Limb (tissue), 2 donors: ENCODE measurements around the gene TEAD1.
A peak's percentile ranks its signal among the peaks of the same experiment; 100 is the strongest.

Experiments
- DNase-seq, 2 donors: peaks; one replicate each; pipeline ENCODE4 v3.0.0-alpha.2; 2016; ENCODE audit errors: extremely low spot score in 2 of 2

TEAD1 gene

DNA sequence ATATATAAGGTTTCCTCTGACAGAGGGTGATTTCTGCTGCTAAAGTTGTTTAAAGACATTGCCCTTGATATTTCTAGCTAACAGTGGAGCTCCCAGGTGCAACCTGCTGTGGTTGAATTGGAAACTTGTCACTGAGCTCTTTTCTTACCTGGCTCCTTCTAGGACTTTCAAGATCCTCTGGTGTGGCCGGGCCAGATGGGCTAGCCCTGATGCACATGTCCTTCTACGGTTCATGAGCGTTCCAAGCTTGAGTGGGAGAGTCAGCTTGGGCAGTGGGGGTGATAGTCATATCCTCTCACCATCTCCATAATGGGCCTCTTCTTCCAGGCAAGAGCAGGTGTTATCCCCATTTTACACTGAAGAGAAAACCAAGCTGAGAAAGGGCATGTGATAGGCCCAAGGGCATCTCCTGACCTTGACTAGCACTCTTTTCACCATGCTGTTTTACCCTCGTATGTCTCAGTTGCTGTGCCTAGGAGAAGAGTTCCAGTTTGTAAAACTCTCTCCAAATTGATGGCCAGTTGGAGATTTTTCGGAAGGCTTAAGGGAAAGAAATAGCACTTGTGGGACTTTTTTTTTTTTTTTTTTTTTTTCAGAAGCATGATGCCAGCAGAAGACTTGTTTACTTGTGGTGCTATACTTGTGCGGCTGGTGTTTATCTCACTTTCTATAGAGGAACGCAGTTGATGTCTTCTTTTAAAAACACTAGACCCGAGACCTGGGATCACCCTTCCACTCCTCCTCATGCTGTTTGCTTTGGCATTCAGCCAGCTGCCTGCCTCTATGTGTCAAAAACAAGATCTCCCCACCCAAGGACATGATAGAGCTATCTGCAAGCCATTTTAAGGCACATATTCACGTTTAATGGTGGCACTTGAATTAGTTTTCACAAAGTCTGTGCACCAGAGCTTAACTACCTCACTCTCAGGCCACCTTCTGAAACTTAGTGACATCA is 32.6 kb downstream of the TEAD1 start:
- no peak for DNase-seq

DNA sequence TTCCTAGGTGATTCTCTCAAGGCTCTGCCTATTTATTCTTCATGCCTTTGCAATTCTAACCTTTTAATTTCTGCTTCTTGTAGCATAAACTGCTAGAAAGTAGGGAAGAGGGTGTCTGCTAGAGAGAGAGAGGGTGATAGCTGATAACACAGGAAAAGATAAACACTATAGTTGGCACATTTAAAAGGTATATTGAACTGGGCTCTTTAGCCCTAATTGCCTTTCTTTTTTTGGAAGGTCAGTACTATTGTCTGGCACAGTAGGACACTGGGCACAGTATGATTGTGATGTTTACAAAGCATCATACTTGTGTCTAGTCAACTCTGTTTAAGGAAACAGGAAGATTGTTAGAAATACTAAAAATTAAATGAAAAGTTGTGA is 33.3 kb downstream of the TEAD1 start:
- no peak for DNase-seq

DNA sequence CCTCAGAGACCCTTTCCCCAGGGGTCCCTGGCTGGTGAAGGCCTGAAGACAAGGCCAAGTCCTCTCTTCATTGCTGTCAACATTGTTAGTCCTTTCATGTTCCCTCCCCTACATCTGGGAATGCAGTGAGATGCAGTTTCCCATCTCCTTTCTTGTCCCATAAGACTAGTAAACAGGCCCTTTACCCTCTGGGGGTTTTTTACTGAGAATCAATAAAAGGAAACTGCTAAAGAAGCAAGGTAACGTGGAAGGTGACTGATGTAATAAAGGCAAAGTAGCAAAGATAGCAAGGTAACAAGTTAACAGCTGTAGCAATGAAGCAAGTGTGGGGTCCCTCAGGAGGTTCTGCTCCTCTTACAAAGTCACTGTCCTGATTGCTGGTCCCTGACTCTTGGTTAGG is 37.3 kb downstream of the TEAD1 start:
- DNase-seq: no peak

DNA sequence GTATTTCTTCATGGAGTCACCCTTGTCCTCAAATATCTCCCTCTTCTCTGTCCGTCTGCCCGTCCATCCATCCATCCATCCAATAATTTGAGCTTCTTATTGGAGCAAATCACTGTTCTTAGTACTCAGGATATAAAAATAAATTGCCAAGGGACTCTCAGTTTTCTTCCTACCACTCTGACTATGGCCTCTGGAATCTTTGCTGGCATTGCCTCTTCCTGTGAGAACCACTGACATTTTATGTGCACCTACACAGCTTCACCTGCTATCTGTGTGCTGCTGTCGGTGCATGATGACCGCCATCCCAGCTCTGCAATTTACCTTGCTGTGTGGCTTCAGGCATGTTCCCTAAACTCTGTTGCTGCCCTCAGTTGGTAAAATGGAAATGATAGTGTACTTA is 37.9 kb downstream of the TEAD1 start:
- DNase-seq: no peak

DNA sequence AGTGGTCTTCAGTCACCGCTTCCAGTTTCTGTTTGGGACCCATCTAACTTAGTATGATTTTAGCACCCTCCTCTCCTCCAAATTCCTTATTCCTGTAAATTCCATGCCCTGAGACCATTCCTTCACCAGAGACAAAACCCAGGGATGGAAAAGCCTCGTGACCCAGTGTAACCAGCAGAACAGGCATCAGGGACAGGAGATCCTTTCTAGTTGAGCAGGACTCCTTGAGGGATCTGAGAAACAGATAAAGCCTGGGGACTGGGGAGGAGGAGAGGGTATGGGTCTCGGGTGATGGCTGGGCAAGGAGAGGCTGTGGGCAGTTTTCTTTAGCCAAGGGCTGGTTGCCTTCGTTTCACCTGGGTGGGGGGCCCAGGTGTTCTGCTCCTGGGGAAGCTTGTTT is 40.9 kb downstream of the TEAD1 start:
- no peak for DNase-seq

DNA sequence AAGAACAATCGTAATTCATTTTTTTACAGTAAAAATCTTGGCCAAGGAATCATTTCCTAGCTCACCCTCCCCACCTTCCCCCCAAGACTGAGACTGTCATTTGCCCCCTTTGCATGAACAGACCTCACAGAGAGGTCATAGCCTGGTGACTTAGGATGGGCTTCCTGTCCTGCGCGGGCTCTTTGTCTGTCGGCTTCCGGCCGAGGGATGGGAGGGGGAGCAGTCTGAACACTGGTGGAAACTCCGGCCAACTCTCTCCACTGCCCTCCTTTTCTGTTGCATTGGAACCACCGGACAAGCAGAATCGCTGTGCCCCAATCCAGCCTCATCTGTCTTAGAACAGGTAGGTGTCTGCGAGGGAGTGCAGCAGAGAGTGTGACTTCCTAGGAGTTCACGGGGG is 41.7 kb downstream of the TEAD1 start:
- DNase-seq: no peak

DNA sequence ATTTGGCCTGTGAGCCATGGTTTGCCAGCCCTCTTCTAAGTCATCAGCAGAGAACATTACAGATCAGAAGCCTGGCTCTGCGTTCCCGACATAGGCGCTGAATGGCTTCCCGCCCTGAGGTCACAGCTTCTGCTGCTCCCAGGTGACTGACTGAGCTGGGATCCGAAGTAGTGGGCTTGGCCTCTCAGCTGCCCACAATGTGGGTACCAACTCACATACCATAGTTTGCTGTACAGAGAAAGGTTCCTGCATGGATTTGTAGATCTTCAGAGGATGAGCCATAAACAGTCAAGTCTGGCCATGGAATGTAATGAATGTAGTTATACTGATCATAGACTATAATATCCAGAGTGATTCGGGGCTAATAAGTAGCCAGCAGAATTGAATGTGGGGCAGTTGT is 42.6 kb downstream of the TEAD1 start:
- DNase-seq: no peak

DNA sequence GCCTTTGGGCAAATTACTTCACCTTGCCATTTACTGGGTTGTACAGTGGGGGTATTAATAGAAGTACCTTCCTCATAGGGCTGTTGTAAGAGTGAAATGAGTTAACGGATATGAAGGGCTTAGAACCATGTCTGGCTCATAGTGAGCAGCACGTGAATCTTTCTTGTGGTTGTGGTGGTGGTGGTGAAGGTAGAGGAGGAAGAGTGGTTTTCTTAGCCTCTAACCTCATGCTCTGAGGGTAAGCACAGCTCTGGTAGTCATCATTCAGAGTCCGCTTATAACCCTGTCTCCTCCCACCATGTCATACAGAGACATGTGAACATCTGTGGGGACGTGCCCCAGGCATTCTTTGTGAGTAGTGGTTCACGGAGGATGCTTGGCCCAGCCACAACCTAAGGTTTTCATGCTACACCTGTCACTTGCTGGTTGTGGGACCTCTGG is 43.6 kb downstream of the TEAD1 start:
- no peak for DNase-seq

DNA sequence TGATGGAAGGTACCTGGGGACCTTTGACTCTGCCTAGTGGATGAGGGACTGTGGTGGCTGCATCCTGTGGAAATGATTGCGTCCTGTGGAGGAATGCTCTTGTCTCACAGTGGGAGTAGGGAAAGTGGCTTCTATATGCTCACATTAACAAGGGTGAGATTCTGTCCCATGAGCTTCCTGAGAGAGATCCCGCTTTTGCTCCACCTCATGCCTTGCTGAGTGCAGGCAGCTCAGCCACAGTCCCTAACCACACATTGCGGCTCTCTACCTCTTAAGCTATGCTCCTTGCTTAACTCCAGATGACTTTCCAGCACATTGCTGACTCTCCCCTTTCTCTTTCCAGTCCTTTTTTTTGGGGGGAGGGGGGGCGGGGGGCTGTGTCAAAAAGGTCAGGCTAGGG is 45.0 kb downstream of the TEAD1 start:
- no peak for DNase-seq

DNA sequence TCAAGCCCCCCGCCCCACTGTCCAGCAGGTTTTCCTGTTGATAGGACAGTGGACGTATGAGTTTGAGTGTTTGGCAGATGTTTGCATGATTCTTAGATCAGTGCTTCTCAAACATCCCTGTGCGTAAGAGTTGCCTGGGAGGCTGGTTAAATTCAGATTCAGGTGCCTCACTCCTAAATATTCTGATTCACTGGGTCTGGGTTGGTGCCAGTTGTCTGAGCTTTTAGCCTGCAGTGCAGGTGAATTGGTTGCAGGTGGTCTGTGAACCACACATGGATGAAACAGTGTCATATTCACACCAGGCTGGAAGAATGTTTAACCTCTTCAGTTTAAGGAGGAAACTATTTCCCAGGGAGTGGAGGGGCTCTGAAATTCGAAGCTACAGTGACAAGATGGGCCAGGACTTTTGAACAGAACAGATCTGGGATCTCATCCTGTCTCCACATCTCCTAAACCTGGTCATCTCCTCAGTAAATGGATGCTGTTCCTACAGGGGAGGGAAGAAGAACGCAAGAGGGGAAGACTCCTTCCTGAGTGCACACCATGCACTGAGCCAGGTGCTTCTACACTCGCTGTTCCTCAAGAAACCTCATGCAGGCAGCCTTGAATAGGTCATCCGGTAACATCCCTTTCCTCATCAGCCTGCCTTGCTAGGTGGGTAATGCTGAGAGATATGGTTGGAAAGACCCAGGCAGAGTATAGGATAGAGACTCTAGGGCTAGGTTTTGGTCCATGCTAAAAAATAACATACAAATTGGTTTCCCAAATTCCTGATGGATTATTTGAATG is 47.8 kb downstream of the TEAD1 start:
- no peak for DNase-seq

DNA sequence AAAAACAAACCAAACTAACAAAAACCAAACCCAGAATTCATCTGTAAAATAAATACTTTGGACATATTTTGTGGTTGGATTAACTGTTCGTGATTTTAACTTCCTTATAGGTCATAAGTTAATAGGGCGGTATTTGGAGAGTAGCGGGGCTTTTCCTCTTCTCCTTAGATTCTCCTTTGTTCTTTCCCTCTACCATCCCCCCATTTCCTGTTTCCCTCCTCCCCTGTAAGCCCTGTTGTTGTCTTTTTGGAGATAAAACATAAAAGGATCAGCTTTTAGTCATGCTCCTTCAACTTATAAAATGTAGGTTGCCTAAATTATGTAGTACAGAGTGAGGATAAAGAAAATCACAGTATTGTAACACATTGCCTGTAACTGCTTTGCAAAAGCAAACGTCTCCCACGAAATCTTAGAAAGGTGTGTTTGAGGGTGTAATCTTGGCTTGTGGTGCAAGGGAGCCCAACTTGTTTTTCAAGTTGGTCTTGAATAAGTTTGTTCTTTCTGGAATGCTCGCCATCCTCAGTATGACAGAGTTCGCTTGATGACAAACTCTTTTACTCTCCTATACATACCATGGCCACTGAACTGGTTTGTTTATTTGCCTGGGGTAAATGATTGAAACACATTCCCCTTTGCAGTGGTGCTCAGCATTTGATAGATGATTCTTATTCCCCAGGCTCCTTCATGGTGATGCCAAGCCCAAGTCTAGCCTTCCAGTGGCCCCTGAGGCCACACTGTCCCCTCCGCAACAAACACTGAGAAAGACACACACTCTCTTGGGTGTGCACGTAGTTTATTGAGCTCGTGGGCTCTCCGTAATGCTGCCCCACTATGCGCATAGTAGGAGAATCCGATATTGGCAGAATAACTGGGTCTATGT is 49.4 kb downstream of the TEAD1 start:
- DNase-seq: no peak

DNA sequence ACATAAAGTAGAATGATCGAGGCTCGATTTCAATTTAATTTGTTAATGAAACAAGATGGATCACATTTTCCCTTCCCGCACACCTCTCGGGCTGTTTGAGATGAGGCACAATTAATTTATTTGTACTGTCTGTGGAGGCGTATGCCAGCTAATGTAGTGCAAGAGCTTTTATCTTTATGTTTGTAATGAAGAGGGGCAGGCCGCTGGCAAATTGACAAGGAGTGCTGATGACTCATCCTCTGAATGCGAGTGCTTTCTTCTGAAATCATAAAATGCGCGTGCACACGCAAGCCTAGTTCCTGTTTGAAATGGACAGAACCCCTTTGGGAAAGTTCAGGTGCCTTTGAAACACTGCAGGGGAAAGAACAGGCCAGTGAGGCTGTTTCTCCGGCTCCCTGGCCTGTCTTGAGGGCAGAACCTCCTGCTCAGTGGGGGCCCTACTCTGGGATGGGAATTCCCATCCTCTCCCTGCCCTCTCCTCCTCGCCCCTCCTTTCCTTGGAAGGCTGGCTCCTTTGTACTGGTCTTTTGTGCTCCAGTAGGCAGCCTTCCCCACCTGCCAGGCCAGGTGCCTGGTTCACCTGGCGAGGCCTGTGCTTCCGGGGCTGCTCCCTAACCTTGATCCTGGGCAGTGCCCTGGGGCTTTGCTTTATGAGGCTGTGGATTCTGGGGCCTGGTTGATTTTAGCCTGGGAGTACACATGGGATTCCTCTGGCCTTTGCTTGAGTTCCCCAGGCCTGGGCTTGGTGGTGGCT is 50.3 kb downstream of the TEAD1 start:
- peak; percentile 36 to 65 for DNase-seq

DNA sequence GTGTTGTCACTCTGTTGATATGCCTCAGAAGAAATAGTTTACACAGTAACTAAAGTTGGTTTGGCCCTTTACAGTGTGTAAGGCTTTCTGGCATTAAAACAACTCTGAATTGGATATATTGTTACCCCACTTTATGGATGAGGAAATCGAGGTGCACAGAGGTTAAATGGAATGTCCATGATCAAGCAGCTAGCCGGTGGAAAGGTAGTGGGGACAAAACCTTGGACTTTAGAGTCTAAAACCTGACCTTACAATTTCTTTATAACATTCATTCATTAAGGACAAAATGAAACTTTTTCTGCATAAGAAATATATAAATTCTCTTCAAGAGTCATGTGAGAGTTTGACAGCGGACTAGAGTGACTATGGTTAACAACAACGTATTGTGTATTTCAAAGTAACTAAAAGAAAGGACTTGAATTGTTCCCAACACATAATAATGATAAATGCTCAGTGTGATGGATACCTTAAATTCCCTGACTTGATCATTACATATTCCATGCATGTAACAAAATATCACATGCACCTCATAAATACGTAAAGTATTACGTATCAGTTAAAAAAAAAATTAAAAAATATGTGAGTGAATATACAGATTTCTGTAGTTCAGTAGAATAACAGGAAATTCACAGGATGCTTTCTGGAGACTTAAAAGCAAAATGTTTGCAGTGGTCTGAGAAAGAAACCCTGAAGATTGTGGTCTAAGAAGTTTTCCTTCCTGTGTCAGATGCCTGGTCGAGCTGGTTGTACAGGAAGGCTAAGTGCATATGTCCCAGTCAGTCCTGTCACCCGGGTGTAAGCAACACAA is 51.0 kb downstream of the TEAD1 start:
- no peak for DNase-seq

DNA sequence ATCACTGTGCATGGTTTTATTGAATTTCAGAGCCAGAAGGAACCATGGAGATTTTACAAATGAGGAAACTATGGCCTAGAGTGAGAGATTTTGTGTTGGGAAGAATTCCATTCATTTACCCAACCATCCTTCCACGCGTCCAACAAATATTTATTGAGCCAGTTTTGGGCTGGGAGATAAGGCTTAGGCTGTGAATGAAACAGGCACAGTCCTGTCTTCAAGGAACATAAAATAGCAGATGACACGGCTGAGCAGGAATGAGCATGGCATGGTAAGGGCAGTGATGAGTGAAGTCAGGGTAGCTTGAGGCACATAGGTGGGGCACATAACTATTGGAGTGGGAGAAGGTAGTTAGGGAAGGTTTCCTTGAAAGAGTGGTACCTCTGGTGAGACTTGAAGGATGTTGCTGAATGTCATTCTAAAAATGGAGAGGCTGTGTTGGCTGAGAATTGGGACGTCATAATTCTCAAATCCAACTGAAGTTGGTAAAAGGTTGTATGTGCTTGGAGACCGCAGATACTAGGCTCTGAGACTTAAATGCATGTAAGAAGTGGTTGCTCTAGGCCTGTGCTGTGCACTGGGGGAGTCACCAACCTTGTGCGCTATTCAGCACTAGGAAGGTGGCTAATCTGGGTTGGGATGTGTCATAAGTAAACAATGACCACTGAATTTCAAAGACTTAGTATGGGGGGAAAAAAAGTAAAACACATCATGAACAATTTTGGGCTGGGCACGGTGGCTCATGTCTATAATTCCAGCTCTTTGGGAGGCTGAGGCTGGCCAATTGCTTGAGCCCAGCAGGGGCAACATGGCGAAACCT is 51.9 kb downstream of the TEAD1 start:
- DNase-seq: no peak

DNA sequence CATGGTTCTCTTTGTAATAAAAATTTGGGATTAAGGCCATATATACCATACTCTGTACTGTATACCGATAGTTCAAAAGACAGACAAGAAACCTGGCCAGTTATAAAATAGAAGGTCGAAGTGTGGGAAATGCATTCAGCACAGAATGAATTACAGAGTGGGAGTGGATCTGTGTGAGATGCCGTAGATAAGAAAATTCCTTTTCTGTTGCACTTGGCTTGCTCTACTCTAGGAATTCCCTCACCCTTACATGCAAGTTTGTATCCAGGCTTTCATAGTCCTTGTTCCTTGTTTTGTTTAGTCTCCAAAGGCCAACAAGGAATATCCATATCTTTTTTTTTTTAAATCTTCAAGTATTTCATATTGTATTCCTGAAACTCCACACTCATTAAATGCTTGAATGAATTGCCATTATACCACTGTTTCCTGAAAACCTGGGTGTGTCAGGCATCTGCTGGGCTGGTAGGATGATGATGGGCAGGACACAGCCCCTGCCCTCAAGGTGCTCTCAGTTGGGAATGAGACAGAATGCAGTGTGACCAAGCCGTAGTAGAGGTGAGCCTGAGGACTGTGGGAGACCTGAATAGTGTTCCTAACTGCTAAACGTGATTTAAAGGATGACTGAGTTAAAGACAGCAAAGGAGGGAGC is 53.5 kb downstream of the TEAD1 start:
- no peak for DNase-seq

DNA sequence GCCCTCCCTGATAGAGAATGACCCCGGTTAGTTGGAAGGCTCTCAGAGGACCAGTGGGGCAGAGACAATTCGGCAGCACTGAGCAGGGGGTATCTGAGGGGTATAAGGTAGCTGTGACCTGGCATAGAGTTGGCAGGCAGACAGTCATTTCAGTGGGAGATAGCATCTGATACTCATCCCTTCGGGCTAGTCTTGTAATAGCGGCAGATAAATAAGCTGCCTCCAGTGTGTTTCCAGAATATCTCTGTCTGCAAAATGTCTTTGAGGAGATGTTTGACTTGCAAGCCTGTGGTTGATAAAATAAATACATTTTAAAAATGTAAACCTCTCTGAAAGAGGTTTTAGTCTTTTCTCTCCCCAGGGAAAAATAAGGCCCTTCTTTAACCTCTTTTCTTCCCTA is 54.2 kb downstream of the TEAD1 start:
- DNase-seq: no peak

DNA sequence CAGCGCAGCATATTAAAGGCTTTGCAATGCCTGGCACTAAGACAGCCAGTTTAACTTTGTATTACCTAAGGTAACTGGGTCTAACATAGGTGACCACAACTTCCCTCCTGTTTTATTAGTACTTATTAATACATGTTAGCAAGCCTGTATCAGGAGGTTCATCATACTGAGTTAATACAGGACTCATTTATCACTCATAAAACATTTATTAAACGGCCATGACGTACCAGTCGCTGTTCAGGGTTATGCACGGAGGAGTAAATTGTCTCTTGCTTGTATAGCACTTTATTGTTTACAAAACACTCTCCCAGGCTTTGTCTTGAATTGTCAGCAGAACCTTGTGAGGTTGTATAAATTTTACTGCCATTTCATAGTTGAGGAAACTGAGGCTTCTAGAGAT is 55.7 kb downstream of the TEAD1 start:
- no peak for DNase-seq

DNA sequence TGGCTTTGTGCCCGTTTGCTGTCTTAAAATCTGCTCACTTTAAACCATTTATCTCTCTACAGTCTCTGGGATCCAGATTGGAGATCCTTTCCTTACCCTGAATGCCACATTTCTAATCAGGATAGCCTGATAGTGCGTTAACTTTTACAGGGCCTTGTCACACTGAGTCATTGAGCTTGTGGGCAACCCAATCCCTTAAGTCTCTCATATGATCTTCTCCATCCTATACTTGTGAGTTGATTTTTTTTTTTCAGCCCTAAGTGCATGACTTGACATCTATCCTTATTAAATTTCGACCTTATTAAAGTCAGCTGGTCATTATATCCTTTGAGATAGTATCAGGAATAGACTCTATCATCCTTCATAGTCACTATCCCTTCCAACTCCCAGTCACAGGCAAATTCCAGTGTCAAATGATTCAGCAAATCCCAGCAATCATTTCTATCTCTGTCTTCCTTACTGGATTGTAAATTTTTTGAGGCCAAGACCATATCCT is 57.7 kb downstream of the TEAD1 start:
- DNase-seq: no peak

DNA sequence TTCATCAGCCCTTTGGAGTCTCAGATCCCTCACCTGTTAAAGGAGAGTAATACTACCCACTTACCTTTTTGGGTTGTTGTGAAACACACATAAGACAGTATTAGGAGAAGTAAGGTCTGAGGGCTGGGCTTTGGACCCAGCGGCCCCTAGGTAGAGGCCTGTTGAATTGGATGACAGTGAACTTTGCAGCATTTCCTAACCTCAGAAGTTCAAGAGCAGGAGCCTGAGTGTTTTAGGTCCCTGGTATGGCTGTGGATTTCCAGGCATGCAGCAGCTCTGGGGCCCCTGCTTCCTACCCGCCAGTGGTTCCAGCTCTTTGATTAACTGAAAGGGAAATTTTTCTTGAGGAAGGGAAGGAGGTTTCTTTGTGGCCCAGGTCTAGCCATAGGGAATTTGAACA is 58.9 kb downstream of the TEAD1 start:
- DNase-seq: no peak
